ENCODE measurements around the gene KRTAP19-5. TPM values are rescaled to one million over a fixed set of nuclear protein-coding genes. Genes with fewer than 3 reads are reported as not detected.
A peak's percentile ranks its signal among the peaks of the same experiment; 100 is the strongest.

The KRTAP19-5 gene
- total and polyA plus RNA-seq, 4 donors: not detected

DNA sequence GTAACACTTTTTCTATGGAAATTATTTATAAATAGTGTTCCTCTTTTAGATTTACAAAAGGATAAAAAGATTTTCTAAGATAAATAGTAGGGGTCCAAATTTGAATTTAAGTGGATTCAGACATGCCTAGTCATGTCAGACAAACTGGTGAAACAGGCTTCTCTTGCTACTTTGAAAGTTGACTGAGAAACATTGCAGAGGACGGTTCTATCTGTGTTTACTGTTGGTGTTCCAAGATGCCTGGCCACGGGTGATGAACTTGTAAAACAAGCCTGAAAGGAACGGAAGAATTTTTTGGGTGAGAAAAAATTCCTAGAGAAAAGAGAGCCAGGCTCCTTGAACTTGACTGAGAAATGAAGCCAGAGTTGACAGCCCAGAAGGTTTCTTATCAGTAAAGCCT lies 23.9 kb downstream of the KRTAP19-5 start (continued):
- TF ChIP-seq, protein P1, sequence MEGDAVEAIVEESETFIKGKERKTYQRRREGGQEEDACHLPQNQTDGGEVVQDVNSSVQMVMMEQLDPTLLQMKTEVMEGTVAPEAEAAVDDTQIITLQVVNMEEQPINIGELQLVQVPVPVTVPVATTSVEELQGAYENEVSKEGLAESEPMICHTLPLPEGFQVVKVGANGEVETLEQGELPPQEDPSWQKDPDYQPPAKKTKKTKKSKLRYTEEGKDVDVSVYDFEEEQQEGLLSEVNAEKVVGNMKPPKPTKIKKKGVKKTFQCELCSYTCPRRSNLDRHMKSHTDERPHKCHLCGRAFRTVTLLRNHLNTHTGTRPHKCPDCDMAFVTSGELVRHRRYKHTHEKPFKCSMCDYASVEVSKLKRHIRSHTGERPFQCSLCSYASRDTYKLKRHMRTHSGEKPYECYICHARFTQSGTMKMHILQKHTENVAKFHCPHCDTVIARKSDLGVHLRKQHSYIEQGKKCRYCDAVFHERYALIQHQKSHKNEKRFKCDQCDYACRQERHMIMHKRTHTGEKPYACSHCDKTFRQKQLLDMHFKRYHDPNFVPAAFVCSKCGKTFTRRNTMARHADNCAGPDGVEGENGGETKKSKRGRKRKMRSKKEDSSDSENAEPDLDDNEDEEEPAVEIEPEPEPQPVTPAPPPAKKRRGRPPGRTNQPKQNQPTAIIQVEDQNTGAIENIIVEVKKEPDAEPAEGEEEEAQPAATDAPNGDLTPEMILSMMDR (IDR thresholded peaks at IDR 0.05; ENCODE audit: low read depth, low read length, missing input control): no peak
- TF ChIP-seq TAF1 (conservative IDR thresholded peaks at IDR 0.05) (no peak), JUND (IDR thresholded peaks at IDR 0.05) (no peak), EGR1 (IDR thresholded peaks at IDR 0.05; ENCODE audit: low read depth in 2 of 2) (no peak), GABPA (IDR thresholded peaks at IDR 0.05 in 1 of 2, conservative IDR thresholded peaks at IDR 0.05 in 1 of 2) (no peak), FOXA1 (IDR thresholded peaks at IDR 0.05) (no peak)
- TF ChIP-seq, protein P2, sequence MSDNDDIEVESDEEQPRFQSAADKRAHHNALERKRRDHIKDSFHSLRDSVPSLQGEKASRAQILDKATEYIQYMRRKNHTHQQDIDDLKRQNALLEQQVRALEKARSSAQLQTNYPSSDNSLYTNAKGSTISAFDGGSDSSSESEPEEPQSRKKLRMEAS (IDR thresholded peaks at IDR 0.05): no peak

DNA sequence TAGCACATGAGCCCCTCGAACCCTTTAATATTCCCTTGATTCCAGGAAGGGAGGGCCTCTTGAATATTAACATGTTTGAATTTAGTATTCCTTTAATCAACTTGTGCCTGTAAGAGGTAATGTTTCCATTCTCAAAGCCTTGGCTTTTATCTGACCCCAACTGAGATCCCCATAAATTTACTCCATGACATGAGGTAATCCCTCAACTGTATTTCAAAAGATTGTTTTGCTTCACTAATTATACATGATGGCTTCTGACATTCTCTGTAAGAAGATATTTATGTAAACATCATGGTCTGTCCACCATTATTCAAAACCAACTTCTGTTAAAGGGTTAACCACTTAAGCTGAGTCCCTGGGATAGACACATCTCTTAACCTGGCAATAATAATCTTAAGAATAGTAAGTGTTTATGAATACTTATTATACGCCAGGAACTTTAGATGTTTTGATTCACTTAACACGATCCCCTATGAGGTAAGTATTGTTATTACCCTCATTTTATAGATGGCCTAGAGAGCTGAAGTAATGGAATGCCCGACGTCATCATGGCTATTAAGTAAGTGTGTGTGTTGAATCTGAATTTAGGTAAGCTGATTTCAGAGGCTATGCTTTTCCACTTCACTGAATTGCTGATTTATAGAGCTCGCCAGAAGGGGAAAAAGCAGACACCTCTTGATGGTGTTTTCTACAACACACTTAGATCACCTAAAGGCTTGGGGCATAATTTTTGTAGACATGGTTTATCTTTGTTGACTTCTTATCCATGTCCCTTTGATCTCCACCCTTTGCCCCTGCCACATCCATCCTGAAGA lies 32.8 kb downstream of the KRTAP19-5 start:
- H3K9me3 ChIP-seq (ENCODE audit: control insufficient read depth in 4 of 4, low read length in 3 of 4): no peaks in the 10 kb centered on the region
- H3K27me3 ChIP-seq (ENCODE audit: control insufficient read depth in 4 of 4, insufficient read depth in 4 of 4, low read length in 3 of 4): no peaks in the 10 kb centered on the region
- H3K9ac ChIP-seq (ENCODE audit: low read depth in 1 of 2, low read length in 2 of 2): no peak overlapping the region
- no peak overlapping the region for H3K4me3 ChIP-seq (ENCODE audit: low read depth in 1 of 3, low read length in 3 of 3)
- H3K36me3 ChIP-seq (ENCODE audit: control insufficient read depth in 4 of 4, insufficient read depth in 3 of 4, low read depth in 1 of 4, low read length in 3 of 4): no peaks in the 10 kb centered on the region
- 69% methylated on average over 6 of the region's 6 CpGs for WGBS
- TF ChIP-seq HNF4A (conservative IDR thresholded peaks at IDR 0.05): no peak
- H3K27ac ChIP-seq (ENCODE audit: low read depth in 1 of 2, low read length in 2 of 2): no peak overlapping the region
- no peak for DNase-seq (ENCODE audit: low spot score)
- H3K4me1 ChIP-seq (ENCODE audit: control insufficient read depth in 4 of 4, insufficient read depth in 4 of 4, low read length in 3 of 4): no peaks in the 10 kb centered on the region

DNA sequence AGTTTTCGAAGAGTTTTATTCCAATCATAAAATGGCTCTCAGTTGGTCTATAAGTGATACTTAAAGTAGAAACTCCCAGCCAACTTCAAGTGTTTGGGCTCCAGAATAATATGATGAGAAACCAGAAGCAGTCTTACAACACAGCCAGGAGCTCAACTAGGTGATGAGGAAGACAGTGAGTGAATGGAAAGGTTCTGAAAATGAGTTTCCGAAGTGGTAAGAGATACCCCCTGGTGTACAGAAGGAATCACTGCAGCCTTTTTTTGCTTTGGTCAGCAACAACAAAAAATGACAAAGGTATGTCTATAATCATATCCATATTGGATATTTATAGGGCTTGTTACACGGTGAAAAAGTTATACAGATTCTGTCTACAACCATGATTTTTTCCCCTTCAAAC lies 38.2 kb downstream of the KRTAP19-5 start:
- TF ChIP-seq JUND (IDR thresholded peaks at IDR 0.05): no peak
- peak in 1 of 2 donors; percentile 25 for TF ChIP-seq RAD21 (IDR thresholded peaks at IDR 0.05)
- TF ChIP-seq YY1 (IDR thresholded peaks at IDR 0.05): no peak
- TF ChIP-seq, protein P3, sequence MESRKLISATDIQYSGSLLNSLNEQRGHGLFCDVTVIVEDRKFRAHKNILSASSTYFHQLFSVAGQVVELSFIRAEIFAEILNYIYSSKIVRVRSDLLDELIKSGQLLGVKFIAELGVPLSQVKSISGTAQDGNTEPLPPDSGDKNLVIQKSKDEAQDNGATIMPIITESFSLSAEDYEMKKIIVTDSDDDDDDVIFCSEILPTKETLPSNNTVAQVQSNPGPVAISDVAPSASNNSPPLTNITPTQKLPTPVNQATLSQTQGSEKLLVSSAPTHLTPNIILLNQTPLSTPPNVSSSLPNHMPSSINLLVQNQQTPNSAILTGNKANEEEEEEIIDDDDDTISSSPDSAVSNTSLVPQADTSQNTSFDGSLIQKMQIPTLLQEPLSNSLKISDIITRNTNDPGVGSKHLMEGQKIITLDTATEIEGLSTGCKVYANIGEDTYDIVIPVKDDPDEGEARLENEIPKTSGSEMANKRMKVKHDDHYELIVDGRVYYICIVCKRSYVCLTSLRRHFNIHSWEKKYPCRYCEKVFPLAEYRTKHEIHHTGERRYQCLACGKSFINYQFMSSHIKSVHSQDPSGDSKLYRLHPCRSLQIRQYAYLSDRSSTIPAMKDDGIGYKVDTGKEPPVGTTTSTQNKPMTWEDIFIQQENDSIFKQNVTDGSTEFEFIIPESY (IDR thresholded peaks at IDR 0.05): no peak
- TF ChIP-seq, protein P1 (IDR thresholded peaks at IDR 0.05; ENCODE audit: low read depth, low read length, missing input control): peak; percentile 23
- Histone ChIP-seq H3K4me3 (ENCODE audit: low read depth in 1 of 3, low read length in 3 of 3) (no peak overlapping the region), H3K27ac (ENCODE audit: low read depth in 1 of 2, low read length in 2 of 2) (no peak overlapping the region), H3K27me3 (ENCODE audit: control insufficient read depth in 4 of 4, insufficient read depth in 4 of 4, low read length in 3 of 4) (no peaks in the 10 kb centered on the region), H3K9me3 (ENCODE audit: control insufficient read depth in 4 of 4, low read length in 3 of 4) (no peaks in the 10 kb centered on the region), H3K4me1 (ENCODE audit: control insufficient read depth in 4 of 4, insufficient read depth in 4 of 4, low read length in 3 of 4) (no peaks in the 10 kb centered on the region), H3K9ac (ENCODE audit: low read depth in 1 of 2, low read length in 2 of 2) (no peak overlapping the region), H3K36me3 (ENCODE audit: control insufficient read depth in 4 of 4, insufficient read depth in 3 of 4, low read depth in 1 of 4, low read length in 3 of 4) (no peaks in the 10 kb centered on the region)
- DNase-seq (ENCODE audit: low spot score): no peak
- 55% methylated on average over 3 of the region's 3 CpGs for WGBS

Small RNA genes lying within 50 kb of the gene (small RNA-seq; reads per million reads assigned to genes)
- gene AP000567.1: not detected
- not detected for gene KRTAP19-10P
- gene KRTAP19-11P: not detected
- gene KRTAP19-9P: not detected

Other genes starting within 250 kb of the KRTAP19-5 start
- not detected for gene KRTAP24-1, start 219.2 kb downstream of the KRTAP19-5 start, total RNA-seq
- gene KRTAP24-1, start 219.2 kb downstream of the KRTAP19-5 start, polyA plus RNA-seq: not detected
- gene KRTAP25-1, start 212.6 kb downstream of the KRTAP19-5 start, total RNA-seq: not detected
- not detected for gene KRTAP25-1, start 212.6 kb downstream of the KRTAP19-5 start, polyA plus RNA-seq
- not detected for gene KRTAP26-1, start 181.8 kb downstream of the KRTAP19-5 start, total RNA-seq
- not detected for gene KRTAP26-1, start 181.8 kb downstream of the KRTAP19-5 start, polyA plus RNA-seq
- not detected for gene KRTAP27-1, start 164.4 kb downstream of the KRTAP19-5 start, total RNA-seq
- not detected for gene KRTAP27-1, start 164.4 kb downstream of the KRTAP19-5 start, polyA plus RNA-seq
- not detected for gene KRTAP23-1, start 153.5 kb downstream of the KRTAP19-5 start, total RNA-seq
- not detected for gene KRTAP23-1, start 153.5 kb downstream of the KRTAP19-5 start, polyA plus RNA-seq
- not detected for gene KRTAP13-2, start 129.9 kb downstream of the KRTAP19-5 start, total RNA-seq
- gene KRTAP13-2, start 129.9 kb downstream of the KRTAP19-5 start, polyA plus RNA-seq: not detected
- gene KRTAP13-1, start 106.1 kb downstream of the KRTAP19-5 start, total RNA-seq: not detected
- not detected for gene KRTAP13-1, start 106.1 kb downstream of the KRTAP19-5 start, polyA plus RNA-seq
- not detected for gene KRTAP13-3, start 76.2 kb downstream of the KRTAP19-5 start, total RNA-seq
- gene KRTAP13-3, start 76.2 kb downstream of the KRTAP19-5 start, polyA plus RNA-seq: not detected
- gene KRTAP13-4, start 71.9 kb downstream of the KRTAP19-5 start, total RNA-seq: not detected
- gene KRTAP13-4, start 71.9 kb downstream of the KRTAP19-5 start, polyA plus RNA-seq: not detected
- gene KRTAP15-1, start 61.9 kb downstream of the KRTAP19-5 start, total RNA-seq: not detected
- gene KRTAP15-1, start 61.9 kb downstream of the KRTAP19-5 start, polyA plus RNA-seq: not detected
- not detected for gene KRTAP19-1, start 21.8 kb downstream of the KRTAP19-5 start, total RNA-seq
- gene KRTAP19-1, start 21.8 kb downstream of the KRTAP19-5 start, polyA plus RNA-seq: not detected
- not detected for gene KRTAP19-2, start 14.7 kb downstream of the KRTAP19-5 start, total RNA-seq
- not detected for gene KRTAP19-2, start 14.7 kb downstream of the KRTAP19-5 start, polyA plus RNA-seq
- not detected for gene KRTAP19-3, start 10.1 kb downstream of the KRTAP19-5 start, total RNA-seq
- gene KRTAP19-3, start 10.1 kb downstream of the KRTAP19-5 start, polyA plus RNA-seq: not detected
- not detected for gene KRTAP19-4, start 5.0 kb downstream of the KRTAP19-5 start, total RNA-seq
- gene KRTAP19-4, start 5.0 kb downstream of the KRTAP19-5 start, polyA plus RNA-seq: not detected
- gene KRTAP19-6, start 39.7 kb upstream of the KRTAP19-5 start, total RNA-seq: not detected
- not detected for gene KRTAP19-6, start 39.7 kb upstream of the KRTAP19-5 start, polyA plus RNA-seq
- gene KRTAP19-7, start 59.2 kb upstream of the KRTAP19-5 start, total RNA-seq: not detected
- not detected for gene KRTAP19-7, start 59.2 kb upstream of the KRTAP19-5 start, polyA plus RNA-seq
- not detected for gene KRTAP22-2, start 88.3 kb upstream of the KRTAP19-5 start, total RNA-seq
- not detected for gene KRTAP22-2, start 88.3 kb upstream of the KRTAP19-5 start, polyA plus RNA-seq
- not detected for gene KRTAP6-3, start 90.3 kb upstream of the KRTAP19-5 start, total RNA-seq
- not detected for gene KRTAP6-3, start 90.3 kb upstream of the KRTAP19-5 start, polyA plus RNA-seq
- gene KRTAP6-2, start 96.8 kb upstream of the KRTAP19-5 start, total RNA-seq: not detected
- gene KRTAP6-2, start 96.8 kb upstream of the KRTAP19-5 start, polyA plus RNA-seq: not detected
- gene KRTAP22-1, start 98.9 kb upstream of the KRTAP19-5 start, total RNA-seq: not detected
- not detected for gene KRTAP22-1, start 98.9 kb upstream of the KRTAP19-5 start, polyA plus RNA-seq
- gene KRTAP6-1, start 111.8 kb upstream of the KRTAP19-5 start, total RNA-seq: not detected
- gene KRTAP6-1, start 111.8 kb upstream of the KRTAP19-5 start, polyA plus RNA-seq: not detected
- not detected for gene KRTAP20-1, start 114.3 kb upstream of the KRTAP19-5 start, total RNA-seq
- not detected for gene KRTAP20-1, start 114.3 kb upstream of the KRTAP19-5 start, polyA plus RNA-seq
- gene KRTAP20-4, start 118.5 kb upstream of the KRTAP19-5 start, total RNA-seq: not detected
- not detected for gene KRTAP20-4, start 118.5 kb upstream of the KRTAP19-5 start, polyA plus RNA-seq
- not detected for gene KRTAP20-2, start 133.1 kb upstream of the KRTAP19-5 start, total RNA-seq
- not detected for gene KRTAP20-2, start 133.1 kb upstream of the KRTAP19-5 start, polyA plus RNA-seq
- not detected for gene KRTAP20-3, start 140.7 kb upstream of the KRTAP19-5 start, total RNA-seq
- not detected for gene KRTAP20-3, start 140.7 kb upstream of the KRTAP19-5 start, polyA plus RNA-seq
- gene KRTAP21-3, start 216.6 kb upstream of the KRTAP19-5 start, total RNA-seq: not detected
- not detected for gene KRTAP21-3, start 216.6 kb upstream of the KRTAP19-5 start, polyA plus RNA-seq
- gene KRTAP21-2, start 245.1 kb upstream of the KRTAP19-5 start, total RNA-seq: not detected
- gene KRTAP21-2, start 245.1 kb upstream of the KRTAP19-5 start, polyA plus RNA-seq: not detected